HG03066 (cell line): ENCODE results near the gene PANK4.

Experiments
- ATAC-seq: cut with Tn5 transposase; IDR thresholded peaks from one replicate; pipeline ENCODE4 v1.9.1; 2021; ENCODE audit warnings: low read depth; ENCODE audit not compliant: unreplicated experiment

Gene PANK4

DNA sequence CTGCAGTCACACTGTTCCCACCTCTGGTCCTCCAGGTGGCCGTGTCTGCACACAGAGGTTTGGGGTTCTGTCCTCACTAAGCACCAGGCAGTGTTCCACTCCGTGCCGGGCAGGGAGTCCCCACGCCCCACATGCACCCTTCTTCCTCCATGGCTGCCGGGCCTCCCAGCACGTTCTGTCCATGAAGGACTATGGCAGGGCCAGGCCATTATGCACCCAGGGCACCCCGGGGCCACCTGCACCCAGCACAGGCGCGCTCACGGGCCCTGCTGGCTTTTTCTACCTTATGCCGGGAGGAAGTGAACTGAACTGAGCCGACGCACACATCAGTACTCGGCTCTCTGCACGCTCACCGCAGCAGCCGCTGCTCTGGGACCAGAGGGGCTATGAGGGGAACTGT lies 10.3 kb downstream of the PANK4 start:
- ATAC-seq: no peak

DNA sequence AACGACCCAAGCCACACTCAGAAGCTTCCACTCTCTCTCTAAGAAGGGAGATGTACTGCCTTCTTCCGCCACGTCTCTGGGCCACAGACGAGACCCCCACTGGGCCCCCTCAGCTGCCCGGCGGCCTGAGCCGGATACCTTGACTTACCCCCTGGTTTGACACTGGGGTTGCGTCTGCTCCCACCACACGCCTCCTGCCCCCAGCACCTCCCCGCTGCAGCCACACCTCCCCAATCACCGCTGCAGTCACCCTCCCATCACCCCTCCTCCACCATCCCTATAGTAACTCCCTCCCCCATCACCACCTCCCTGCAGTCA lies 10.7 kb downstream of the PANK4 start:
- no peak for ATAC-seq

DNA sequence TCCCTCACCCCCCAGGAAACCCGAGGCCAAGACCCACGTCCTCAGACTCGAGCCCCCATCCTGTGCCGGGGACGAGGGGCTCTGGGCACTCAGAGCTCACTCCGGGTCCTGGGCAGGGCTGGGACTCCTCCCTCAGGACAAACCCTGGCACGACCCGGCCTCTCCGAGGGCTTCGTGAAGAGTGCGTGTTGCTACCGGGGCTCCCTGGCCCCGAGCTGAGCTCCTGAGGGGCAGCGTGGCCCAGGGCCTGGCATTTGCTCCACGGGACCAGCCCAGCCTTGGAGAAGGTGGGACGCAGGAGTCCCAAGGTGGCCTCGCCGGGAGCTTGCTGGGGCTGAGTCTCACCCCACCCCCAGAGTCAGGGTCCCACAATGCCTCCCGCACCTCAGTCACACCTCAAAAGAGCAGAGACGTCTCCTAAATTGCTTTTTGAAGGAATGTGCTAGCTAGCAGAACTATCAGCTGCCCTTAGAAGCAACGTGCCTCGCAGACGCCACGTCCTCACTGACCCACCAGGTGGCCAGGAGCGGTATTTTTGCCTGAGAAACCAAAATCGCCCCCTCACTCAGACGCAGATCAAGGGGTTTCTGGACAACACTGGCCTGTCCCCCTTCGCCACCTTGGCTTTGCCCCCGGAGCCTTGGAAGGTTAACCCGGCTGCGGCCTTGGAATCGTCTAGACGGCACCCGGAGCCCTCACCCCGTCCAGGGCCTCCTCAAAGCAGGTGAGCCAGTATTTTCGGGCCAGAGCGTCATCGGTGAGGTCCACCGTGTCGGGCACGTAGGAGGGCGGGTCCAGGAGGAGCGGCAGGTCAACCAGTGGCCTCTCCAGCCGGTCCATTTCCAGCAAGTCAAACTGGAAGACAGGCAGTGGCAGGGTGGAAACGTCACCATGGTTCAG lies 11.3 kb downstream of the PANK4 start:
- no peak for ATAC-seq

DNA sequence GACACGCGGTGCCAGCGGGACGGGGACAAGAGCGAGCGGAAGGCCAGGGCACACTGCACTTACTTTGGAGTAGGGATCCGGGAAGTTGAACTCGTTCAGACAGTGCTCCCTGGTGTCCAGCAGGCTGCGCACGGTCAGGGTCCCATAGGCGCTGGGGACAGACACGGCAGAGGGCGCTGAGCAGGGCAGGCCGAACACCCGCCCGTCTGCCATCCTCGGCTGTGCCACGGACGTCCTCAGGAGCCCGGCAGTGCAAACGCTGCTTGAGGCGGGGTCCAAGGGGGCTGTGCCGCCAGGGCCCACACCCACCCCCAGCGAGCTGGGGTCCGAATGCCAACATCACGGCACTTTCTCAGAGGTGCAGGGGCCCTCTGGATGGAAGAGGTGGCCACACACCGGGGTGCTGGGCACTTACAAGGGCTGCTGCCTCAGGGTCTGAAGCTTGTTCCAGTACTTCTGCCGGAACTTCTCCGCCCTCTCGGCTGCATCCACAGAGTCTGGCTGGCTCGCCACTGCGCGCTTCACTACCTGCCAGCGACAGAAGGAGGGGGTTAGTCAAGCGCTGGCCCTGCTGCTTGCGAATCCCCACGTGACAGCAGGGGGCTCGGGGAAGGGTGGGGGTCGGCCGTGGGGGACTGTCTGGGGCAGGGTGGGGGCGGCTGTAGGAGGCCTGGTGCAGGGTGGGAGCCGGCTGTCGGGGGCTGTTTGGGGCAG lies 12.3 kb downstream of the PANK4 start:
- ATAC-seq: no peak

DNA sequence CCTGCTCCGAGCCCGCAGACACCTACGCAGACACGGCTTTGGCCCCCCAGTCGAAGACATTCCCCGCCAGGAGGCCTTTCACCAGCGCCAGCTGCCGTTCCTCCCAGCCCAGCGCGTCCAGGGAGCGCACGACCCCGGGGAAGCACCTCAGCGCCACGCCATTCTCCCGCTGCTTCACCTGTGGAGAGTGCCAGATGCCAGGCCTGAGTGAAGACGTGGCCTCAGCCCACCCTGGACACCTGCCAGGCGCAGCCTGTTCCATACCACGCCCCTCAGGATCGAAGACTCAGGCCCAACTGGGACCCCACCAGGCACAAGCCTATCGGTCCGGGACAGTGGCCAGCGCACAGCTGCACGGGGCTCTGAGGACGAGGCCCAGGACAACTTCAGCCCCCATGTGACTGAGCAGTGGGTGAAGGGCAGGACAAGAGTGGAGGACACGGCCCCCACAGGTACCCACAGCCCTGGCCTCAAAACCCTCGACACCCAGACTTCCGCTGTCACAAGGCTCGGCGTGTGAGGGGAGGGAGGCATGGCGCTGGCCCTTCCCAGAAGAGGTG lies 13.5 kb downstream of the PANK4 start:
- ATAC-seq: no peak

DNA sequence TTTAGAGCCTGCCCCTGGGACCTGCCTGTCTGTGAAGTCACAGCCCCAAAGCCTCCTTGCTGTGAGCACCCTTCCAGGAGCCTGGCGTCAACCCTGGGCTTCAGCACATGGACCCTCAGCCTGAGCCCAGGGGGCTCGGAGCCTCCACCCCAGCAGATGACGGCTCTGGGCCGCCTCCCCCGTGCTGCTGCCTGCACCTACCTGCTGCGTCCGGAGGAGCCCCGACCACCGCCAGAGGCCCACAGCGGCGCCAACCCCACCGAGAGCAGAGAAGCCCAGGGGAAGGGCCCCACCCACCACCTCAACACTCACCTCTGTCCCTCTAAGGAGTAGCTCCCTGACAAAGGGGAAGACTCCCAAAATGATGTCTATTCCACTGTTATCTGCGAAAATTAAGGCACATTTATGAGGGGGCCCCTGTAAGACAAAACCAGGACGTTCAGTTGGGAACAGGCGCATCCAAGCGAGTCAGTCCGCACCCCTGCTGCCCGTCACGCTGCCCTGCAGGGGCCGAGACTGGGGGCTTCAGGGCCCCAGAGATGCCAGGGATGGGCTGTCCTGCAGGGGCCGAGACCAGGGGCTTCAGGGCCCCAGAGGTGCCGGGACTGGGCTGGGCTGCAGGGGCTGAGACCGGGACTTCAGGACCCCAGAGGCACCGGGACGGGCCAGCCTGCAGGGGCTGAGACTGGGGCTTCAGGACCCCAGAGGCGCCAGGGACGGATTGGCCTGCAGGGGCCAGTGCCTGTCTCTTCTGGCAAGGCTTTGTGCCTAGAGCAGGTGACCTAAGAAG lies 15.8 kb downstream of the PANK4 start:
- no peak for ATAC-seq

DNA sequence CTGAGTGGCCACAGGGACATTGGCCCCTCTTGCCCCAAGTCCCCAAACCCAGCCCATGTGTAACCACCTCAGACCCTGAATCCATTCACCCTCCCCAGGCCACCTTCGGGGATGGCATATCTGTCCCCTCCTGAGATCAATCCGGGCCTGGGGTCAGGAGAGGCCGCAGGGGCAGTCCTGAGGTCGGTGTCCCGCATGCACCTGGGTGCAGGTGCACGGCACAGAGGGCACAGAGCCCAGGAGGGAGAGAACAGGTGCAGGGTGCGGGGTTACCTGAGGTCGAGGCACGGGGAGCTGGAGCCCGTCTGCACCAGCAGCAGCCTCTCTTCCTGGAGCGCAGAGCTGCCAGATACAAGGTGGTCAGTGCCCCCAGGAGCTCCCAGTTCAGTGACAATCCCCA lies 16.8 kb downstream of the PANK4 start:
- no peak for ATAC-seq

DNA sequence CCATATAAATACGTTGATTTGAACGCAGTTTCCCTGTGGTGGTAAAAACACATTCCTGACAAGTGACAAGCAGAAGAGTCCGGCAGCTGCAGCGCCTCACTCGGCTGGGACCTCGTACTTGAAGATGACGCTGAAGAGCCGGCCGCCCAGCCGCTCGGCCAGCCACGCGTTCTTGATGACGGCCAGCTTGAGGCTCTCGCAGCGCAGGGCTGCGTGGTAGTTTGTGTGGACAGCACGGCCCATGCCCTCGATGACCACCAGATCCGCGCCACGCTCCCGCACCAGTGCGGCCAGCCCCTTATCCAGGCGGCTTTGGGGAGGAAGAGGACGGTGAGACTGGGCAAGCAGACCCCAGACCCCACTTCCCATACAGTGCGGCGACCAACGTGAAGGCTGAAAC lies 17.6 kb downstream of the PANK4 start:
- no peak for ATAC-seq

DNA sequence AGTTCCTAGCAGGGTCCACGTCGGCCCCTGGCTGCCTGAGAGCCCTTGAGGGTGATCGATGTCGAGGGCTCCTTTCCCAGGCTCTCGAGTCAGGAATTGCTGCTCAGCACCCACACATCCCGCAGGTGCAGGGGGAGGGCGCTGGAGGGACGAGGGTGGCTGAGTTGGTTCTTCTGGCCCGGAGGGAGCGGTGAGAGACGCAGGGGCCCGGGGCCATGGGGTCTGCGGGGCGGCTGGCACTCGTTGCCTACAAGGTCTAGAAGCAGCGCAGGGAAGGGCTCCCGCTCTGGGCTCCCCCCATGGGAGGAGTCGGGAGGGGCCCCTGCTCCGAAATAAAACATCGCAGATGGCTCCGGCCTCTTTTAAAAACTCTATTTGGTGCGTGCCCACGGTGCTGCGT lies 18.2 kb downstream of the PANK4 start:
- ATAC-seq: no peak

DNA sequence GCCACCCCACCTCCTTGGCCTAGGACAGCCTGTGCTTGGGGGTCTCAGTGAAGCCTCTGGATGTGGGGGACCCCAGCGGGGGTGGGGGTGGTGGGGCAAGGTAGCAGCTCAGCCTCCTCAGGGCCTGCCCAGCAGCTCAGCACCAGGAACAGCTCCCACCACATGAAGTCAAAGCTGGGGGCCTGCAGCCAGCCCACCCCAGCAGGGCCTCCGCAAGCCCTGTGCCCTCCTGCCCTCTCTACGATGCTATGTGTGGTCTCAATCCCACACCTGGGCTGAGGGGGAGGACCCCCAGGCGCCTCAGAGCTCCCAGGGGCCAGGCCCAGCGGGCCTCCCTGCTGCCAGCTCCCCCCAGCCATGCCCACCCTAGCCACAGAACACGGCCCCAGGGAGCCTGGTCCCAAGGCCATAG lies 18.6 kb downstream of the PANK4 start:
- ATAC-seq: no peak

DNA sequence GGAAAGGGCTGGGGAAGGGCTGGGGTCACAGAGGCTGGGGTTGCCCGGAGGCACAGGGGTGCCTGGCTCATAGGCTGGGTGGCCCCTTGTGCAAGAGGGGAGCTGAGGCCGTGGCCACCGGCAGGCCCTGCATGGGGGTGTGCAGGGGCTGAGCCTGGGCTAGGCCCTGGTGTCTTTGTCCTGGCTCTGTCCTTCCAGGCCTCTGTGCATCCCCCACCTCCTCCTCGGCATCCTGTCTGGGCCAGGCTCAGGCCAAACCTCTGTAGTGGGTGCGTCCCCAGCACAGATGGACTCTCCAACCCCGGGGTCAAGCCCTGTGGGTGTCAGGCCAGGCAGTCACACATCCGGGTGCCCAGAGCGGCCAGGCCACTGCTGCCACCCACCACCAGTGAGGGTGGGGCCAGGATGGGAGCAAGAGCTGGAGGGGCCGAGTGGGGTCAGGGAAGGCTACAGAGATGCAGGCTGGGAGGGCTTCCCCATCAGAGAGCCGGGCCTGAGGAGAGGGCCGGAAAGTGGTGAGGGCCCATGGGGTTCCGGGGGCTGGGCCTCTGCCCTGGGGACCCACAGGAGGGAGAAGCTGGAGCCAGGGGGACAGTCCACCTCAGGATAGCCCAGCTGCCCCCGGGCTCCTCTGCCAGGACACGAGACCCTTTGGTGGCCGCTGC lies 19.4 kb downstream of the PANK4 start:
- ATAC-seq: no peak

DNA sequence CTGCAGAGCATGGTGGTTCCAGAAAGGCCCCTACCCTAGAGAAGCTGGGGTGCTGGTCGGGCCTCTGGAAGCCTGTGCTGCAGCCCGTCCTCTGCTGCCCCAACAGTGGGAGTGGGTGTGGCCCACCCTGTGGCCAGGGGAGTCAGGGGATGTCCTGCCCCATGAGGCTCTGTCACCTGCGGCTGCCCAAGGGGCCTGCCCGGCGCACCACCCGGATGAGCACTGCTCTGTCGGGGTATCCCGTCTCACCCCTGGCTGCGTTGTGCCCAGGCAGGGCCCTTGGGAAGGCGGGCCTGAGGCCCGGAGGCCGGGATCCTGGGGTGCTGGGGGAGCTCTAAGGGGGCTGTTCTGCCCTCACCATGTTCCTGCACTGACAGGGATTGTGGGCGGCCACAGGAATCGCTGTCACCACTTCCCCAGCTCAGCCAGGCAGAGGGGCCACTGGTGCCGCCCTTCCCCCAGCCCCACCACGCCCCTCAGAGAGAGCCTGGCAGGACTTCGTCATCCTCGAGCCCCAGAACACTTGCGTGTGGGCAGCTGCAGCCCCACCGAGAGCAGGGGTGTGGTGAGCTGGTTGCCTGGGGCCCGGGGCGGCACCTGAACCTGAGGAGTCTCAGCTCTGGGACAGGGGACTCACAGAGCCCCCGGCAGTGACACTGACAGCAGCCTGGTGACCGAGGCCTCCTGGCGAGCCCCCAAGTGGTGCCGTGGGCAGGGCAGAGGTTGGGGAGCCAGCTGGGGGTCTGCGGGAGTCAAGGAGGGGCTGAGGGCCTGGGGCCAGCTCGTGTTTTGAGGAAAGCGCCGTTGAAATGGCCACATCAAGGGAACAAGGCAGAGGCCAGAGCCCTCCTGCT lies 20.2 kb downstream of the PANK4 start:
- no peak for ATAC-seq

DNA sequence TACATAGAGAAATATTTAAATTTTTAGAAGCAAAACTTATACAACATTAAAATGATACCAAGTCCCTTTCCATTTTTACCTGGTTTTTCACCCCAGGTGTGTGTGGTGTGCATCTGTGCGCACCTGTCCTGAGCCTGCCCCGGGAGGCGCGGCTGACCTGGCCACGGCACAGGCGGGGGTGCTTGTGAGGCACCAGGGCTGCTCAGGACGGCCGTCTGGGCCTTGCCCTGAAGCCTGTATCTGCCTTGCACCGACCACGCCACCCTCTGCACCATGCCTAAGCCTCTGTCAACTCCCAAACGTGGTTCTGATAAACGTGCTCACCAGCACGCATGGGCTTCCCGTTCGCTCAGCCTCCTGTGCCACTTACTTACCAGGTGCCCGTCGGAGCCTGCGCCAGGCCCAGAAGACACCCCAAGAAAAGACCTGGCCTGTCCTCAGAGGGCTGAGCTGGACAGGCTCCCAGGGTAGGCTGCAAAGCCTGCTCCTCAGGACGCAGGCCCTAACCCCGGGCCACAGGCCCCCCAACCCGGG lies 20.9 kb downstream of the PANK4 start:
- ATAC-seq: no peak

DNA sequence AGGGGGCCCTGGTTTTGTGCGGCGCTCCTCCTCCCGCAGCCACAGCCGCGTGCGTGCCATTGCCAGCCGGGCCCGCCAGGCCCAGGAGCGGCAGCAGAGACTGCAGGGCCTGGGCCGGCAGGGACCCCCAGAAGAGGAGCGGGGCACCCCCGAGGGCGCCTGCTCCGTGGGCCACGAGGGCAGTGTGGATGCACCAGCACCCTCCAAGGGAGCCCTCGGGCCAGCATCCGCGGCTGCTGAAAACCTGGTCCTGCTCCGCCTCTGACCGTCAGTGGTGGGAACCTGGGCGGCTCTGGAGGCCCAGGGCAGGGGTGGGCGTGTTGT lies 21.5 kb downstream of the PANK4 start:
- no peak for ATAC-seq

DNA sequence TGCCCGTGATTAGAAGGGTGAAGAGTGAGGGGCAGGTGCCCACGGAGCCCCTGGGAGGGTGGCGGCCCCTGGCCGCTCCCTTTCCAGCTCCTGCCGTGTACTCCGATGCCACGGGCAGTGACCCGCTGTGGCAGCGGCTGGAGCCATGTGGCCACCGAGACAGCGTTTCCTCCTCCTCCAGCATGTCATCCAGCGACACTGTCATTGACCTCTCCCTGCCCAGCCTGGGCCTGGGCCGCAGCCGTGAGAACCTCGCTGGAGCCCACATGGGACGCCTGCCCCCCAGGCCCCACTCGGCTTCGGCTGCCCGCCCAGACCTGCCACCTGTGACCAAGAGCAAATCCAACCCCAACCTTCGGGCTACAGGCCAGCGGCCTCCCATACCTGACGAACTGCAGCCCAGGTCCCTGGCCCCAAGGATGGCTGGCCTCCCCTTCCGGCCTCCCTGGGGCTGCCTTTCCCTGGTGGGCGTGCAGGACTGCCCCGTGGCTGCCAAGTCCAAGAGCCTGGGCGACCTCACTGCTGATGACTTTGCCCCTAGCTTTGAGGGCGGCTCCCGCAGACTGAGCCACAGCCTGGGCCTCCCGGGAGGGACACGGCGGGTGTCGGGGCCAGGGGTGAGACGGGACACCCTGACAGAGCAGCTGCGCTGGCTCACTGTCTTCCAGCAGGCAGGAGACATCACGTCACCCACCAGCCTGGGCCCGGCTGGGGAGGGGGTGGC lies 22.0 kb downstream of the PANK4 start:
- ATAC-seq: no peak

DNA sequence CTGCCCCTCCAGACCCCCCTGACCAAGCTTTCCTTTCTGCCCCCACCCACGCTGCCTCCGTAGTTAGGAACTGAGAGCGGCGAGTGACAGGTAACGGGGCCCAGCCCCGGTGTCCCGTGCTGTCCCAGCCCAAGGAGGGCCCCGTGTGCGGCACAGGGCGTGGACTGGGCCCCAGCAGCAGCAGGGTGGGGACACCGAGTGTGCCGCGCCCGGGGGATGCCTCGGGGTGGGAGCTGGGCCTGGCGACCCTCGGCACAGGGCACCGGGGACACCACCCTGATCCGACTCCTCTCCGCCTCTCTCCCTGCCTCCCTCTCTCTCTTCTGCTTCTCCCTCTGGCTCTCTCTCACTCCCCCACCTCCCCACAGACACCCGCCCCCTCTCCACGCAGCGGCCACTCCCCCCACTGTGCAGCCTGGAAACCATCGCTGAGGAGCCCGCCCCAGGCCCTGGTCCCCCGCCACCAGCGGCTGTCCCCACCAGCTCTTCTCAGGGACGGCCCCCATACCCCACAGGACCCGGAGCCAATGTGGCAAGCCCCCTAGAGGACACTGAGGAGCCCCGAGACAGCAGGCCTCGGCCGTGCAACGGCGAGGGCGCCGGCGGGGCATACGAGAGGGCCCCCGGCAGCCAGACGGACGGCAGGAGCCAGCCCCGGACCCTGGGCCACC lies 22.7 kb downstream of the PANK4 start:
- no peak for ATAC-seq

DNA sequence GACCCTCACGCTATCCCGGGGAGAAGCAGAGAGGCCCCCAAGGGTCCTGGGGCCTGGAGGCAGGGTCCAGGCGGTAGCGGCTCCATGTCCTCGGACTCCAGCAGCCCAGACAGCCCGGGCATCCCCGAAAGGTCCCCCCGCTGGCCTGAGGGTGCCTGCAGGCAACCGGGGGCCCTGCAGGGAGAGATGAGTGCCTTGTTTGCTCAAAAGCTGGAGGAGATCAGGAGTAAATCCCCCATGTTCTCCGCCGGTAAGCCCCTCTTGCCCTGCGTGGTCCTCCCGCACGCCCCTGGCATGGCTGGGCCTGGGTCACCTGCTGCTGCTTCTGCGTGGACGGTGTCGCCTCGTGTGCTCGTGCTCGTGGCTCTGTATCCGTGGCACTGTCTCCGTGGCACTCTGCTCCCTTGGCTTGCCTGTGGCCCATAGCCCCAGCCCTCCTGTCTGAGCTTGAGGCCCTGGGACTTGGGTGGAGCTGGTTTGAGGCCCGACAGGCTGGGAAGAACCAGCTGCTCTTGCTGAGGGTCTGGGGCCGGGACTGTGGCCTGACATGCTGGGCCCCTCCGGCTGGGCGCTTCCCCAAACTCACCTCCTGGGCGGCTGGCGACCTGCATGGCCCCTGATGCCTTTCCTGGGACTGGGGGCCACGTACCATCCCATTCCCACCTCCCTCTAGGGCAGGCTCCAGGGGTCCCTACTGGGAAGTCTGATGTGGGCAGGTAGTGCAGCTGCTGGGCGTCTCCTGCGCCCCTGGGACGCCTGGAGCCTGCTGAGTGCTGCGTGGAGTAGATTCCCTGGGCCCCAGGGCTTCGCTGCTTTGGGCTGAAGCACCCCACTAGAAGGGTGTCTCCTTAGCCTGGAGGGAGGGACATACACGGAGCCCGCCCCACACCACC lies 23.5 kb downstream of the PANK4 start:
- no peak for ATAC-seq
